NOMO-1 treated with DMSO at 0.1 percent for 48 hours (cell line): Measurements from ENCODE around the gene EXT2.

ENCODE experiments used
- DNase-seq: peaks from one replicate; lab custom pipeline; 2025; ENCODE audit not compliant: unreplicated experiment; lab: John Stamatoyannopoulos, UW

EXT2 gene

GRCh38 chr11:44235765-44236201 lies 140.3 kb downstream of the EXT2 start:
- no peak for DNase-seq

GRCh38 chr11:44236296-44236695 lies 140.8 kb downstream of the EXT2 start:
- no peak for DNase-seq

GRCh38 chr11:44237156-44237555 lies 141.7 kb downstream of the EXT2 start:
- no peak for DNase-seq

- DNase-seq, result no peak
These were observed 146.4 kb downstream of the EXT2 start for GRCh38 chr11:44241851-44242250.

- no peak for DNase-seq
These were observed 147.6 kb downstream of the EXT2 start for GRCh38 chr11:44243086-44243485.

GRCh38 chr11:44243595-44244343 lies 148.3 kb downstream of the EXT2 start:
- DNase-seq, result no peak

GRCh38 chr11:44244639-44245310 lies 149.3 kb downstream of the EXT2 start:
- no peak for DNase-seq

- DNase-seq, result no peak
These were observed 151.2 kb downstream of the EXT2 start for GRCh38 chr11:44246726-44247125.

GRCh38 chr11:44247508-44247907 lies 152.0 kb downstream of the EXT2 start:
- no peak for DNase-seq

GRCh38 chr11:44248109-44248508 lies 152.6 kb downstream of the EXT2 start:
- no peak for DNase-seq

- no peak for DNase-seq
These were observed 154.9 kb downstream of the EXT2 start for GRCh38 chr11:44250421-44250820.

GRCh38 chr11:44252999-44253602 lies 157.6 kb downstream of the EXT2 start:
- DNase-seq, result no peak

GRCh38 chr11:44255406-44256071 lies 160.1 kb downstream of the EXT2 start:
- no peak for DNase-seq

- DNase-seq, result no peak
These were observed 161.3 kb downstream of the EXT2 start for GRCh38 chr11:44256673-44257291.

GRCh38 chr11:44257338-44258189 lies 162.1 kb downstream of the EXT2 start:
- DNase-seq, result no peak

GRCh38 chr11:44258190-44258489 lies 162.7 kb downstream of the EXT2 start:
- DNase-seq, result no peak

GRCh38 chr11:44258839-44259420 lies 163.5 kb downstream of the EXT2 start:
- no peak for DNase-seq

GRCh38 chr11:44260081-44260480 lies 164.6 kb downstream of the EXT2 start:
- no peak for DNase-seq

GRCh38 chr11:44261800-44262591 lies 166.5 kb downstream of the EXT2 start:
- DNase-seq, result no peak
